HG03196 (cell line): ENCODE results near the gene GABARAPL2.

Source experiments
- ATAC-seq: cut with Tn5 transposase; IDR thresholded peaks from one replicate; pipeline ENCODE4 v1.9.1; 2021; ENCODE audit not compliant: unreplicated experiment

GABARAPL2 gene

DNA sequence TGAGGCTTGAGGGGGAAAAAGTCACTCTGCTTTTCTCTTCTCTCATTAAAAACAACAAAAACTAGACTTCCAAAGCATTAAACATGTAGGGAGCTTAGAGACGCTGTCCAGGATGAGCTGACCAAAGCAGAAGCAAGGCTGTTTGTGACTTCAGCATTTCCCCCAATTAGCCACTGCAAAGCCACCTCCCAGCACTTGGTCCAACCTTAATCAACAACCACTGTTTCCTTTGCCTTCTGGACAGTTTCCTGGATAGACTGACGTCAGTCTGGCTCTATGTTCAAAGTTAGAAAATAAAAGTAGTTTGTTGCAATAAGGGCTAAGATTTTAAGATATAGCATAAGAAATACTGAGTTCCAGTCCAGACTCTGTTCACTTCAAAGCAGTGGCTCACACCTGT, 13.2 kb upstream of the GABARAPL2 start:
- no peak for ATAC-seq

DNA sequence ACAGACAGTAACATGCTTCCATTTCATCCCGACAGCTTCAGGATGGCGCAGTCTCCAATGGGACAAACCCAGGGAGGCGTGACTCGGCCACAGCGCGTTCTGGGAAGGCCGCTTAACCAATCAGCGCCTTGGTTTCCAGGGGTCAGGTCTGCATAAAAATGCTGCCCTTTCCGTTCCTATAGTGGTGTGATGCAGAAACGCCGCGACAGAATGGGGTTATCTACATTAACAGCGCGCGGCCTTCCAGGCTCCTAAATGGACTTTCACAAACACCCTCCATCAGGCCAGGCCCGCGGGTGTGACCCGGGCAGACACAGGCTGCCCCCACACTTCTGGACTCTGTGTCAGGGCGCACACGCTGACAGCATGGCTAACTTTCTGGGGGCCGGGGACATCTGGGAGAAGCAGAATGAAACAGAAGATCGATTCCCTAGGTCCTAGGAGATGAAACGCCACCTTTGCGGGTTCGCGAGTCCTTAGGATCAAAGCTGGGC, 10.9 kb upstream of the GABARAPL2 start:
- ATAC-seq, result peak; percentile 35

DNA sequence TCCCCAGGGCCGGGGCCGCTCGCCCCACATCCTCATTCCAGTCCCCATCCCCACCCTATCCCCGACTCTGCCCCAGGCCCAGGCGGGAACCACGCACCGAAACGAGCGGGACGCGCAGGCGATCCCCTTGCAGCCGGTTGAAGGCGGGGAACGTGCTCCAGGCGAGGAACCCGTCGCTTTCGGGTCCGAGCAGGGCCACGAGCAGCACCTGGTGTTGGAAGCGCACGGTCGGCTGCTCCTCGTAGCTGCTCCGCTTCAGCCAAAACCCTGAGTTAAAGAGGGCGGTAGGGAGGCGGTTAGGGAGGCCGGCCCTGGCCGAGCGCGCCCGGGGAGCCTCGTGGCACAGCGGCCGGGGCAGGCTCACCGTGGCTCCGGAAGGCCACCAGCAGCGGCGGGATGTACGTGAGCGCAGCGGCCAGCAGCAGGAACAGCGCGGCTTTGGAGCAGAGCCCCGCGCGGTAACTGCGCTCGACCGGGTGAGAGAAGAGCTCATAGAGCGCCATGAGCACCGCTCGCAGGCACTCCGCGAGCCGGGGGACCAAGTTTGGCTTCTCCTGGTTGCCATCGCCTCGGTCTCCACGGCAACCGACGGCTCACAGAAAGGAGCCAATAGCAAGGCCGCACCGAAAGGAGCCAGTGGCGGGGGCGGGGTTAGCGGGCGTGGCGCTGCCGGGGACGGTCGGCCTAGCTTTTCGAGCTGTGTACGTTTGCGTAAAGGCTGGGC, 10.3 kb upstream of the GABARAPL2 start, which contains the start of gene TMEM231:
TSS of gene TMEM231 (minus strand) at position 546 of the 724 bp plus-strand sequence. CDS start at position 503, 43 bp downstream.
- peak; percentile 98 for ATAC-seq

DNA sequence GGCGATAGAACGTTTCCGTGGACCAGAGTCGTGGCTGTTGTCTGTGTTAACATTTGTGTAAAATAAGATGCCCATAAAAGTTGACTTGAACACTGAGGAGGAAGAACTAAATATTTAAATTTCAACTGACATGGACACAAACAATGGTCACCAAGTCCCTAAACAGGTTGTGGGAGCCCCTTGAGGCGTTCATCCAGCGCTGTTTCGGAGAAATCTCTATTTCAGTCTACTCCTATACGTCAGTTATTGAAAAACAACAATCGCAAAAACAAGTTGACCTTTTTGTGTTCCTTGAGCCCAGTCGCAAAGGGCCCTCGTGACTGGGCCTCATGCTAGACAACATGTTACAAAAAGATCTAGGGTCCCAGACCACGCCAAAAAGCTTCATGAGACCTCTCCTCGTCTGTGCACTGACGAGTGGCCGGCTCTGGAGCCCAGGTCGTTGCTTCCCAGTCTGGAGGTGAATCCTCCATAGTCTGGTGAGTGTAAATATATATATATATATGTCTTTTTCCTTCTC, 9.7 kb upstream of the GABARAPL2 start:
- no peak for ATAC-seq

DNA sequence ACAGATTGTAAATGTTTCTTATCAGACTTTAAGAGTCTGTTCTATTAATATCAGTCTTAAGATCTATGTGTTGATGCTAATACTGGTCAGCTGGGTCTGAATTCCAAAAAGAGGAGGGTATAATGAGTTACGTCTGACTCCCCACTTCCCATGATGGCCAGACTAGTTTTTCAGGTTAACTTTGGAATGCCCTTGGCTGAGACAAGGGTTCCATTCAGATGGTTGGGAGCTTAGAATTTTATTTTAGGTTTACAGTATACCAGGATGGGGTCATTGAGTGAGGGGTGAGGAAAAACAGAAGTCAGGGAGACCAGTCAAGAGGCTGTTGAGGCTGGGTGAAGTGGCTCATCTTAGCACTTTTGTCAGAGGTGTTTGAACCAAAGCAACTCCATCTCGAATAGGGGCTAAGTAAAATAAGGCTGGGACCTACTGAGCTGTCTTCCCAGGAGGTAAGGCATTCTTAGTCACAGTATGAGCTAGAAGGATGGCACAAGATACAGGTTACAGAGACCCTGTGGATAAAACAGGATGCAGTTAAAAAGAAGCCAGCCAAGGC, 7.3 kb upstream of the GABARAPL2 start:
- no peak for ATAC-seq

DNA sequence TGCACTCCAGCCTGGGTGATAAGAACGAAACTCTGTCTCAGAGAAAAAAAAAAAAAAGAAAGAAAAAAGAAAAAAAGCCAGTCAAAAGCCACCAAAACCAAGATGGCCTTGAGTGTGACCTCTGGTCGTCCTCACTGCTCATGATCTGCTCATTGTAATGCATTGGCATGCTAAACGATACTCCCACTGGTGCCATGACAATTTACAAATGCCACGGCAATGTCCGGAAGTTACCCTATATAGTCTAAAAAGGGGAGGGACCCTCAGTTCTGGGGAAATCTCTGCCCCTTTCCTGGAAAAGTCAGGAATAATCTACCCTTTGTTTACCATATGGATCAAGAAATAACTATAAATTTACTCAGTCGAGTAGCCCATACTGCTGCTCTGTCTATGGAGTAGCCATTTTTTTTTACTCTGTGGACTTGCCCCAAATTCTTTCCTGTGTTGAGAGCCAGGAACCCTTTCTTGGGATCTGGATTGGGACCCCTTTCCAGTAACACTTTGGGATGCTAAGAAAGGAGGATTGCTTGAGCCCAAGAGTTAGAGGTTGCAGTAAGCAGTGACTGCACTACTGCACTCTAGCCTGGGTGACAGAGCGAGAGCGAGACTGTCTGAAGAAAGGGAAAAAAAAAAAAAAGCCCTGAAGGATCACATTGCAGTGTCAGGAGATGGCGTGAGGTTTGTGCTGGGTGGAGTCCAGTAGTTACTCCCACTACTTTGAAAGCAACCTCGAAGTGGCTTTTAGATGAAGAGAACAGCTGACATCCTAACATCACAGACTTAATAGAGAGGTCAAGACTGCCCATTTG, 6.4 kb upstream of the GABARAPL2 start:
- ATAC-seq, result no peak

DNA sequence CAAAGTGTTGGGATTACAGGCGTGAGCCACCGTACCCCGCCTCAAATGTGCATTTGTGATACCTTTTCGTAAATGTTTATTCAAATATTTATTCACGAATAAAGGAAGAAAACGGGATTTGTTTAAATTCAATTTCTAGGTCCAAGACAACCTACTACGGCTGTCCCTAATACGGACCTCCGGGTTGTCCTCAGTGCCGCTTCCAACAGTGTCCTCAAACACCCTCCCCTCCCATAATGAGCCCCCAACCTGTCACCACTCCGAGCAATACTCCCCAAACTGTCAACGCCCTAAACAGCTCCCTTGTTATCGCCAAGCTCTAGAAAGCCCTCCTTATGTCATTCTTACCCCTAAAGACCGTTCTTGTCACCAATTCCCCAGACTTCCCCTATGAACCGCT, 539 bp upstream of the GABARAPL2 start:
- peak; percentile 10 for ATAC-seq

DNA sequence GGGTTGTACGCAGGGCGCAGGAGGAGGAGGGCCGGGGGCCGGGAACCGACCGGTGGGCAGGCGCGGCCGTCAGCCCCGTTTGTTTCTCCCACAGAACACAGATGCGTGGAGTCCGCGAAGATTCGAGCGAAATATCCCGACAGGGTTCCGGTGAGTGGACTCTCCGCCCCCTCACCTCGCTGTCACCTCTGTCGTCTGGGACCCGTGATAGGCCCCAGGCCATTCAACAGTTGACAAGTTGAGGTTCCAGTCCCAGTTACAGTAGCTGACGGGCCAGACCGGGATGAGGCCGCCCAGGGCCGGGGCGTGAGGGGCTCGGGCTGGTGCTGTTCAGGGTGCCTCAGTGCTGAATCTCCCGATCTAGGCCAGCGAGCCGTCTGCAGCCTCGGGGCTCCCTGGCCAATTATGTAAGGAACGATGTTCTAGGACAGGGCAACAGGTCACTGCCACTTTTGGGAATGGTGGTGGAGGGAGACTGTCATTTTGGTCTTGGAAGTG, 628 bp downstream of the GABARAPL2 start:
- ATAC-seq, result no peak

DNA sequence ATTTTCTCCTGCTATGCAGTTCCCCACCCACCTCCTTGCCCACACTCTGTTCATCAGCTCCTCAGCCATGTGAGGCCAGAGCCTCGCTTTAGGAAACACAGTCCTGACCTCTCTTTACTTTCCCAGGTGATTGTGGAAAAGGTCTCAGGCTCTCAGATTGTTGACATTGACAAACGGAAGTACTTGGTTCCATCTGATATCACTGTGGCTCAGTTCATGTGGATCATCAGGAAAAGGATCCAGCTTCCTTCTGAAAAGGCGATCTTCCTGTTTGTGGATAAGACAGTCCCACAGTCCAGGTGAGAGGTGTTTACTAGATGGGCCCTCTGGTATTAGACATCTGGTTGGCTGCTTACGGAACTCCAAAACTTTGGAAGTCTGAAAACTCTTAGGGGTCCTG, 1.7 kb downstream of the GABARAPL2 start:
- no peak for ATAC-seq

DNA sequence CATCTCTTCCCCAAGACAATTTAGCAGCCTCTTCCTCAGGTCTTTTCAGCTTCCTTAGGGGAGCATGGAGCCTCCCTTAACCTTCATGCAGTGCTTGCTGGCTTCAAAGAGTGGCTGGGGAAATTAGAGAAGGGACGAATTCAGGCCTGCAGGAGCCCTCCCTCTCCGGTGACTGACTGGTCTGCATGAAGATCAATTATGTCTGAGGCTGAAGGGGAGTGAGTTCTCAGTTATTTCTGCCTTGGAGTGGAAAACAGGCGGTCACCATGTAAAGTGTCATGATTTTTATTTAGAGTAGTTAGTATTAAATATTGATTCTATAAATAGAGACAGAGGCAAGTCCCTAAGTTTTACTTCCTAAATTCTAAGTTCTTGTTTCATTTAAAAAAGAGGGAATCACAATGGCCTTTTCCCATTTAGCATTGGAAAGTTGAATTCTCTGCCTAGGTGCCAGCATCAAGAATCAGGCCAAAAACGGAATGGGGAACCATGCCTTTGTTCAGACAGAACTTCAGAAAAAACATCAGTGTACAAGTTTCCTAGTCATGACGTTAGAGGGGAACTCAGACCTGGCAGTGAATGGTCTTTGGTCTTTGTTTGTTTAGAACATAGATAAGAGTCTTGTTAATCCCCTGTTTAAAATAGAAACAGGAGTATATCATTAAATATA, 4.4 kb downstream of the GABARAPL2 start:
- no peak for ATAC-seq

DNA sequence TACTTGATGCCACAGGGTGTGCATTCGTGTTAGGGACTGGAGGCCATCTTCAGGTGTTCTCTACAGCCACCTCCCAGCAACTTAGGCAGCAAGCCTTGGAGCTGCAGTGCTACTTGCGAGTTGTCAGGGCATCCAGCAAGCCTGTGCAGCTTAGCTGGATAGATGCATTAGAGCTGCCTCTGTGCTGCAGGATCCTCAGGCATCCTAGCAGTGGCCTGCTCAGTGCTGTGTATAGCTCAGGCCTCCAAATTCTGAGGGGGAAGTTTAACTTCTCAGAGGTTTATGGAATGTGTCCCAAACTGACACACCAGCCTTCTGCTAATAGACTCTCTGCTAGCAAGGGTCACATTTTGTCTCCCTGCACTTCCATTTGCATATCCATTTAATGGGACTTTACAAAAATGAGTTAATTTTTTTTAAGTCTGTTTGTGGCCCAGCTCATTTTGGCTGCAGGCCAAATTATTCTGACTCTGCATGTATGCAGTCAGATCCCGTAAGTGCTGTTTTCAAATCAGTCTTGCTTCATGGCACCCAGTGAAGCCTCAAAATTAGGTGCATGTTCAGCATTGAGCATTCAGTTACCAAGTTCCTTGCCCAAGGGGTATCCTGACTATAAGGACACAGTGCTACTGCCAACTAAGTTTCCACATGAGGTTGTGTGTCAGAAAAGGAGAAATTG, 6.8 kb downstream of the GABARAPL2 start:
- no peak for ATAC-seq

DNA sequence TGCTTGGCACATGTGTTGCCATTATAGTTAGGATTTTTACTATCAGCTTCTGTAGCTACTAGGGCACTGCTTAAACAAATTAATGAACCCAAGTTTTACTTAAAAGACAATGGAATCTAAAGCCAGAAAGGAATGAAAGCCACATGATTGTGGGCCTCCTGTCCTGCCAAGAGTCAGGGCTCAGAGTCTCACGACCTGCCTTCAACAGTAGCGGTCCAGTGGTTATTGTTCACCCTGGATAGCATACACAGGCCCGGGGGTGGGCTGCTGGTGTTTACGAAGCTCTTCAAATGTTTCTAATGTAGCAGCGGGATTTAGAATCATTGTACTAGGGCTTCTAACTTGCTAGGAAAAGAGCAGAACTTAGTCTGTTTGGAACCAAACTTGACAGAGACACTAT, 7.8 kb downstream of the GABARAPL2 start:
- ATAC-seq, result no peak

DNA sequence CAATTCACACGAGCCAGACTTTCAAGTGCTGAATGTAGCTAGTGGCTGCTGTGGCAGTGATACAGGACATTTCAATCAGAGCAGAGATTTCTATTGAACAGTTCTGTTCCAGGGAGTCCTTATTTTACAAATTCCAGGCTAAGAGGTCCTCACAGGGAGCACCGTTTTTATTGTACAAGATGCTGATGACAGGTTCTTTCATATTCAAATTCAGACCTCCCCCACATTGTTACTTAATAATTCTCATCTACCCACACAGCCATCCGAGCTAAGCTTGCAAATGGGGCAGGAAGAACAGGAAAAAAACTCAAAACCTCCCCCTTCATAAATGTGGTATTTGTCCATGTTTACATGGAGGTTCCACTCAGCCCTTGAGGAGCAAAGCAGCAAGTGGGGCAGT, 9.8 kb downstream of the GABARAPL2 start:
- ATAC-seq, result no peak

DNA sequence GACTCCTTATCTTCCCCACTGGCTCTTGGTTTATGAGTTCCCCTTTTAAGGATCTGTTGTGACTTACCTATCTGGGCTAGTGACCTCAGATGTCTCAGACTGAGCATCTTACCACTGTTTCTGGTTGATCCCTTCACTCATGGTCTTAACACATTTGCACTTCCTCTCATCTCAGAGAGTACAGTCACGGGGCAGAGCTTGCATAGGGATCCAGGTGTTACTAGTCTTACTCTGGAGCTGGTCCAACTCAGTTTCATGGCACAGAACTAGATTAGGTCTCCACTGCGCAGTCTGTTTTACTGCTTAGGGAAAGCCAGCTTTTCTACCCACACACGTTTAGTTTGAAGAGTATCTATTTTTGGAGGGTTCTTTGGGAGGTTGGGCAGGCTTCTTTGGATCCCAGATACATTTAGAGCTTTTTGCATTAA, 10.2 kb downstream of the GABARAPL2 start:
- no peak for ATAC-seq

DNA sequence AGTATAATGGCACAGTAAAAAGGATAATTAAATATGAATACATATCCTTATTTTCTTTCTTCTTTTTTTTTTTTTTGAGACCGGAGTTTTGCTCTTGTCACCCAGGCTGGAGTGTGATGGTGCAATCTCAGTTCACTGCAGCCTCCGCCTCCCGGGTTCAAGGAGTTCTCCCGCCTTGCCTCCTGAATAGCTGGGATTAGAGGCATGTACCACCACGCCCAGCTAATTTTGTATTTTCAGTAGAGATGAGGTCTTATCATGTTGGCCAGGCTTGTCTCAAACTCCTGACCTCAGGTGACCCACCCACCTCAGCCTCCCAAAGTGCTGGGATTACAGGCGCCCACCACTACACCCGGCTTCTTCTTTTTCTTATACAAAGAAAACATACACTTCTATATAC, 12.0 kb downstream of the GABARAPL2 start:
- no peak for ATAC-seq

DNA sequence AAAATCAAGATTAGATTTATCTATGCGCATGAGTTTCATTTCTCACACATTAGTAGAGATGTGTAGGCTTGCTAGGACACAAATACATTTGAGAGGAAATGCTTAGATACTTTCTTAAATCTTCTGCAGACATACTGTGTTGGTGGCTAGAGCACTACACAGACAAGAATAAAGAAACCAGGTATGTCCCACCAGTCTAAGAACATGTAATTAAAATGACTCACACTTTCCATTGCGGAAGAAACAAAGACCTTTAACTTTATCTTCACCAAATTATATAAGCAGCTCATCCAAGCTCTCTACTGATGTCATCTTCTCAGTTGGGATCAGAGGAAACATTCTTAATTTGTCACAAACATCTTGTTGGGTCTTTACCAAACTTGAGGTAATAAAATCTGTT, 12.5 kb downstream of the GABARAPL2 start:
- no peak for ATAC-seq

DNA sequence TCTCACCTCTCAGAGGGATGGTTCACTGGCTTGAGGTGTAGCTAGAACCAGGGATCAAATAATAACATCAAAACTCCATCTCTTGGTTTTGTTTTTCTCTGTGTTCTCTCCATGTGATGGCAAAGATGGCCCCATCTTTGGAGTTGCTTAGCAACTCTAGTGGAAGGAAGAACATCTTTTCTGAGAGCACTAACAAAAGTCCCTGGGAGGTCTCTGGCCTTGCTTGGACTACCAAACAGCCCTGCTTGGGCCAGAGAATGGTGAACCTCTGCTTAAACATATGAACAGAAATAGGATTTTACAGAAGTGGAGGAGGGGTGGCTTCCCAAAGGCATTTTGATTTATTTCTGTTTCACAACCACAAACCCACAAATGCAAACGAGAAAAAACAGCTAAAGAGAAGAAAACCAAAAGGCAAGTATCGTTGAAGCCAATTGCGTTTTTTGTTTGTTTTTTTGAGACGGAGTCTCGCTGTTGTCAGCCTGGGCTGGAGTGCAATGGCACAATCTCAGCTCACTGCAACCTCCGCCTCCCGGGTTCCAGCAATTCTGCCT, 13.2 kb downstream of the GABARAPL2 start:
- ATAC-seq, result no peak

DNA sequence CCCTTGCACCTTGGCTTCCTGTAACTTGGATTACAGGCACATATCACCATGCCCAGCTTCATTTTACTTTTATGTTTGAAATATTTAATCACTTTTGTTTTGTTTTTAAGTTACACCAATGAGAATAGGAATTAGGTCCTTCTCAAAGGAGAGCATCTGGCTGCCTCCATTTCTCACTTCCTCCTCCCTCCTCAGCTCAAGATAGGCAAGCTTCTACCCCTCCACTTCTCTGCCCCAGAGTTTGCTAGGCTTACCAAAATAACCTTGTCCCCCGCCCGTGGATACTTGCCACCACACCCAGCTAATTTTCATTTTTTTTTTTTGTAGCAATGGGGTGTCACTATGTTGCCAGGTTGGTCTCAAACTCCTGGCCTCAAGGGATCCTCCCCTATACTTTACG, 17.9 kb downstream of the GABARAPL2 start:
- no peak for ATAC-seq

DNA sequence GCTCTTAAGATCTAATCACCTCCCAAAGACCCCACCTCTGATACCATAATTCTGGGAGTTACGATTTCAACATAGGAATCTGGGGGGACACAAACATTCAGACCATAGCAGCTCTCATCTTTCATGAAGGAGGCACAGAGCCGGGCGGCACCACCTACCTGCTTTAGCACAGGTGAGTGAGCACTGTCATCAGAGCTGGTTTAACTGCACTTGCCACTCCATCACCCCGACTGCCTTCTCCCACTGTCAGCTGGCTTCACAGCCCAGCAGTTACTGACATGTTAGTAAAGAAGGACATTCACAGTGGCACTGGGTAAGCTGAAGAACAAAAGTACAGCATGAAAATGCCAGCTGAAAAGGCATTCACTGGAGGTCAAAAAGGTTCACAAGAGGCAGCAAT, 22.5 kb downstream of the GABARAPL2 start:
- no peak for ATAC-seq

DNA sequence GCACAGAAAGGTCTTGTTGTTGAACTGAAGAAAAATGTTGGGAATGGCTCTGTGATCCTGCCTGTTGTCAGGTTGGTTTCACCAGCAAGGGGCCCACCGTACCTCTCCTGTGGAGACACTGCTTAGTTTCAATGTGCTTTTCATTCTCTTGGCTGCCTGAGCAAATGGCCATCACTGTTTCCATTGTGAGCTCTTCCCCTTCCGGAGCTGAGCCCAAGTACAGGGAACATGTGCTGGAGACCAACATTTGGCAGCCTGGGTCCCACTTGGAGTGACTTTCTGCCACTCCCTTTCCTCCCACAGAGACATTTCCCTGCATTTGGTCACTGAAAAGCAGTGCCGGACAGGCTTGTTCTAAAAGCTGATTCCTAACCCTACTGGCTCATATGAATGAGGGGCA, 23.1 kb downstream of the GABARAPL2 start:
- ATAC-seq, result no peak
